HG03108 (cell line): Measurements from ENCODE around the gene CENATAC.
"Not testable (repeated sequence)": the region's sequence is repeated elsewhere in the genome, so short reads cannot be mapped to it uniquely, and the experiment has no call there.

Experiments
- ATAC-seq: cut with Tn5 transposase; IDR thresholded peaks from one replicate; pipeline ENCODE4 v1.9.1; 2021; ENCODE audit warnings: moderate library complexity; ENCODE audit not compliant: unreplicated experiment

The CENATAC gene

GRCh38 chr11:119025978-119026766, 28.2 kb downstream of the CENATAC start:
- no peak for ATAC-seq

- ATAC-seq, result no peak
Measured at GRCh38 chr11:119026970-119027369, 29.0 kb downstream of the CENATAC start.

- no peak for ATAC-seq
Measured at GRCh38 chr11:119027561-119028345, 29.8 kb downstream of the CENATAC start.

DNA sequence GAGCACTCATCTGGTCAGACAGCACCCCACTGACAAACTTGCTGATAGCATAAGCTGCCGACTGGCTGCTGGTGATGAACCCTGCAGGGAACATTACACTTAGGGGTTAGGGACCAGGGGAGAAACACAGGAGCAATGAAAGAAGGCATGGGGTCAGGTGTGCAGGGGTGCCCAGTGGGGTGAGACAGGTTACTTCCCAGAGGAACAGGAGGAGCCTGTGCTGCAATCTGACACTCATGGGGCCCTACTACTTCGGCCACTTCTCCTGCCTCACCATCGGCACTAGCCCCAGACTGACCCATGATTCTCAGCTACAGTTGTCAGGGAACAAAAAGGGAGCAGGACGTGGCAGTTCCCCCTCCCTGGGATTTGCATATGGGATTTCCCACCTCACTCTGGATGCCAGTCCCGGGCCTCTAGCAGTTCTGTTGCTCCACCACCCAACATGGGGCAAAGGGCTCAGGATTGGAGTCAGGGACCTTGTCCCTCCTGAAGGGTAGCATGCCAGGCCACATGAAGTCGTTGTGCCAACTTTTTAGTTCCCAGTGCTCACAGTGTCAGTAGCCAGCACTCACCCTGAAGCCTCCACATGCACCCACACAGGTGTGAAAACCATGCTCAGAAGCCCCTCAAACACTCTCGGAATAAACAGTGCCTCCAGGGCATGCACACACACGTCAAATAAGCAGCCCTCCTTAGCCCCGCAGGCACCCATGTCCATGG, 30.6 kb downstream of the CENATAC start:
- ATAC-seq, result no peak

DNA sequence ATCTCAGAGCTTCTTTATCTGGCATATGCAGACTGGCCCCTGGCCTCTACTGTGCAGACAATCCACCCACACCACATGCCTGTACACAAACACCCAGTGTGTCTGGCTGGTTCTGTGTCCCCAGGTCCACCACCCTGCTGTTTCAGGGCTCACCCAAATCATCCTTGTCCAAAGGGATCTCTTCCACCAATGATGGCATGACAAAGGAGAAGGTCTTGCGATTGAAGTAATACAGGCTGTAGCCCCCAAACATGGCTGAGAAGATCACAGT, 31.1 kb downstream of the CENATAC start:
- ATAC-seq, result no peak

DNA sequence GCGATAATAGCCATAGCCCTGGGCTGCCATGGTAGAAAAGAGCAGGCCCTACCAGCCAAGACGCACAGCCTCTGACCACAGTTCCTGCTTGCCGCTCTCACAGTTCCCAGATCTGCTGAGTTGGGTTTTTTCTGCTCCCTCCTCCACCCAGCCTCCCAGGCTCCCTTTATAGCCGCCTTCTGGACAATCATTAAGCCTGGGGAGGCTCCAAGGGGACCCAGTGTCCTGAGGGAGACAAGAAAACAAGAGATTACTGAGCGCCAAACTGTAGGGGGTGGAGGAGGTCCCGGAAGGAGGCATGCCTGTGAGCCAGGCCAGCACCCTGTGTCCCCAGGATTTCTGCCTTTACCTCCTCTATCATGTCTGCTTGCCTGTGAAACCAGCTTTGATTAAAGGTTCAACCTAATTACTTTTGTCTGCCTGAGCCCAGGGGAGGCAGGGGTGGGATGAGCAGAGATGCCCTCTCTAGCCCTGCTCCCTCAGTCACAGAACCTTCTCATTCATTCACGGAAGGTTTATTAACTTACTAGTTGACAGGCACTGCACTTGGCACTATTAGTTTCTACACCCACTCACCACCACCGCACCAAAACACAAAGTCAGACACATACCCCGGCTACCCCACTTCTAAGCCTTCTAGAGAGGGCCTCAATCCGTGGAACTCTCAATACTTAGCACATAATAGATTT, 31.5 kb downstream of the CENATAC start:
- no peak for ATAC-seq

- ATAC-seq, result peak; percentile 14
Measured at GRCh38 chr11:119030029-119030328, 32.0 kb downstream of the CENATAC start.

DNA sequence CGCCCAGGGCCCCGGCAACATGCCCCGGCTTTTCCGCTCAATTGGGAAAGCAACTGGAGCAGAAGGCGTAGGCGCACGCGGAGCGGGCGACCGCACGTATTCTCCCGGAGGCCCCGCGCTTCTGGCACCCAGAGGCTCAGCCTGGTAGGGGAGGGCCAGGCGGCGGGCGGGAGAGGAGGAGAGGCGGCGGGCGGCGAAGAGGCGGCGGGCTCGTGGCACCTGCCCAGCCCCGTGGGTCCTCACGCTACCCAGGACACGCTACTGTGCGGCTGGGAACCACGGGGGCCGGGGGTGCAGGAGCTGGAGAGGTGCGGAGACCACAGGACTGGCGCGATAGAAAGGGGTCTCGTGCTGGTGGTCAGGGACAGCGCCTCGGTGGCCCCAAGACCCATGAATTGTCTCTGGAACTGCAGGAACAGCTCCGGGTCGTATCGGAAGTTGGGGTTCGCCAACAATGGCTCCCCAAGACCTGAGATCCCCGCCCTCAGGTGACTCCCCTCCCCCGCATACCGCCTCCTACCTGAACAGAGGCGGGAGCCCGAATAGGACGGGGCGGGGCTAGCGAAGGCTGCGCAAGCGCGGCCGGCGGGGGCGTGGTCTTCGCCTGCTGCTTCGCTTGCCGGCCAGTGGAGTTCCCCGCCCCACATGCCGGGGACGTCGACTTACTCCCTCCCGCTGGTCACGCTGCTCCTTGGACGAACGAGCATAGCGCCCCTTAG, 32.5 kb downstream of the CENATAC start, which contains the start of gene SLC37A4:
Gene SLC37A4 (minus strand): TSS at position 549 of the 719 bp plus-strand sequence.
- peak; percentile 88 for ATAC-seq

- ATAC-seq, result no peak
Measured at GRCh38 chr11:119031912-119032280, 34.0 kb downstream of the CENATAC start.

DNA sequence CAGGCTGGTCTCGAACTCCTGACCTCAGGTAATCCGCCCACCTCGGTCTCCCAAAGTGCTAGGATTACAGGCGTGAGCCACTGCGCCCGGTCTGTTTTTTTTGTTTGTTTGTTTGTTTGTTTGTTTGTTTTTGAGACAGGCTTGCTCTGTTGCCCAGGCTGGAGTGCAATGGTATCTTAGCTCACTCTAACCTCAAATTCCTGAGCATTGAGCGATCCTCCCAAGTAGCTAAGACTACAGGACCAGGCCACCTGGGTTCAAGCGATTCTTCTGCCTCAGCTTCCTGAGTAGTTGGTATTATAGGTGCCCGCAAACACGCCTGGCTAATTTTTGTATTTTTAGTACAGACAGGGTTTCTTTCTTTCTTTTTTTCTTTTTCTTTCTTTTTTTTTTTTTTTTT, 35.5 kb downstream of the CENATAC start:
- not testable (repeated sequence) for ATAC-seq

DNA sequence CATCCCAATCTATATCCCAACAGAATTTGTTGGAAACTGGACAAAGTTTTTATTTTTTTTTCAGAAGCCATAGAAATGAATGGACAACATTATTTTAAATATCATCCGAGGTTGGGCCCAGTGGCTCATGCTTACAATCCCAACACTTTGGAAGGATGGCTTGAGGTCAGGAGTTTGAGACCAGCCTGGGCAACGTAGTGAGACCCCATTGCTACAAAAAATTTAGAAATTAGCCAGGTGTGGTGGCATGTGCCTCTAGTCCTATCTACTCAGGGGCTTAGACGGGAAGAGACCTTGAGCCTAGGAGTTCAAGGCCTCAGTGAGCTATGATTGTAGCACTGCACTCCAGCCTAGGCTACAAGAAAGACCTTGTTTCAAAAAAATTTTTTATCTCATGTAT, 36.9 kb downstream of the CENATAC start:
- ATAC-seq, result no peak

DNA sequence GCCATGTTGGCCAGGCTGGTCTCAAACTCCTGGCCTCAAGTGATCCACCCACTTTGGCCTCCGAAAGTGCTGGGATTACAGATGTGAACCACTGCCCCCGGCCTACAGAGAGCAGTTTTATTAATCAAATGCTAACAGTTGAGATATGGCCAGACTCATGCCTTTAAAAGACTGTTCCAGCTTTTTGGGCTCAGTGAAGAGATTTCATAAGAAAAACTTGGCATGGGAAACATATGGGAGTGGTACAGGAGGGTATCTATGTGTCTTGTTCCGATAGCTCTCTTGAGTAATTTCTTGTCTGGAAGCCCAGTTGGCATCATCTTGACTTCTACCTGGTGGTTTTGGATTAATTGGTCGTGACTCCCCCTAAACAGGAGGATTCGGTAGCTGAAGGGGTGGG, 40.9 kb downstream of the CENATAC start:
- ATAC-seq, result no peak

GRCh38 chr11:119039471-119039870, 41.5 kb downstream of the CENATAC start:
- ATAC-seq, result not testable (repeated sequence)

DNA sequence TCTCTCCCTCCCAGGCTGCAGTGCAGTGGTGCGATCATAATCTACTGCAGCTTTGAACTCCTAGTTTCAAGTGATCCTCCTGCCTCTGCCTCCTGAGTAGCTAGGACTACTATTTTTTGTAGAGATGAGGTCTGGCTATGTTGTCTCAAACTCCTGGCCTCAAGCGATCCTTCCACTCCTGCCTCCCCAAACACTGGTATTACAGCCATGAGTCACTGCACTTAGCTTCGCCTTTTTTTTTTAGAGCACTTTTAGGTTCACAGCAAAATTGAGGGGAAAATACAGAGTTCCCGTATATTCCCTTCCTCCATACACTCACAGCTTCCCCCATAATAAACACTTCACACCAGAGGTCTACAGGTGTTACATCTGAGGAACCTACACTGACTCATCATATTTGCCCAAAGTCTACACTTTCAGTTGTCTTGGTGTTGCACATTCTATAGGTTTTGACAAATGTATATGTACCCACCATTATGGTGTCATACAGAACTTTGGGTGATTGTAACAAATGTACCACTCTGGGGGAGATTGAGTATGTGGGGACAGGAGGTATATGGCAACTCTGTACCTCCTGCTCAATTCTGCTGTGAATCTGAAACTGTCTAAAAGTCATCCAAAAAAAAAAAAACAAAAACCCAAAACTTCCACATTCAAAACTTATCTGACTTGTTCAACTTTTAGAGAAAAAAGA, 44.0 kb downstream of the CENATAC start:
- no peak for ATAC-seq

- no peak for ATAC-seq
Measured at GRCh38 chr11:119042927-119043326, 45.0 kb downstream of the CENATAC start.

DNA sequence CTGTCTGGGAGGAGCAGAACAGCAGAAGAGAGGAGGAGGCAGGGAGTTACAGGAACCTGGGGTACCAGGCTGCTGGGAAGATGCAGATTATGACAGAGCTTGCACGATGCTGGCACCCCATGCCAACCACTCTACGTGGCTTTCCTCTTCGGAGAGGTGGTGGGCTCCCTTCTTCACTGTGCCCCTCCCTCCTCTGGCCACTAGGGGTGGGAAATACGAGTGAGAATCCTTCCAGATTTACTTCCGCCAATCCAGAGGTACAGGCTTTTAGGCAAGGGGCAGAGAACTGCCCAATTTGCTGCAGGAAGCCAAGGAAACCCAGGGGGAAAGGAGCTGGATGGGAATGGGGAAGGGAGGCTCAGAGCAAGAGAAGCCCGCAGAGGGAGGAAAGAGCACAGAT, 46.8 kb downstream of the CENATAC start:
- ATAC-seq, result no peak

GRCh38 chr11:119046489-119046888, 48.6 kb downstream of the CENATAC start:
- no peak for ATAC-seq

DNA sequence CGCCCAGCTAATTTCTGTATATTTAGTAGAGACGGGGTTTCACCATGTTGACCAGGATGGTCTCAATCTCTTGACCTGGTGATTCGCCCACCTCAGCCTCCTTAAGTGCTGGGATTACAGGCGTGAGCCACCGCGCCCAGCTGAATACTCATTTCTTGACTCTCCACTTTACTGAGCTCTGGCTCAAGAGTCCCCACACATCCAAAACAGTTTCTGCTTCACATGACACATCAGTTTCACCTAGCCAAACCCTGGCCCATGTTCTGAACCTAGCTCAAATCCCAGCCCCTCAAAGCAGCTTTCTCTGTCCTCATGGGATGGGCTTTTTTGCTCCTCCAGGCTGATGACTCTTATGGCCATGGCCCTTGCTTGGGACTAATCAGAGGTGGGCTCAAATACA, 49.3 kb downstream of the CENATAC start:
- no peak for ATAC-seq

- ATAC-seq, result no peak
Measured at GRCh38 chr11:119048644-119049043, 50.7 kb downstream of the CENATAC start.

- ATAC-seq, result no peak
Measured at GRCh38 chr11:119049081-119049480, 51.1 kb downstream of the CENATAC start.
